H9 (cell line): Measurements from ENCODE around the gene ITPKA. TPM values are rescaled to one million over a fixed set of nuclear protein-coding genes. Genes with fewer than 3 reads are reported as not detected.

Experiments used
- DNase-seq: peaks from one replicate; pipeline ENCODE4 v3.0.0-alpha.2; 2017
- H2AFZ ChIP-seq: one replicate; pipeline ENCODE4 v1.6.1; 2013; ENCODE audit warnings: mild to moderate bottlenecking, low read length, control low read depth, moderate library complexity
- H2AK5ac ChIP-seq: 2 replicates; pipeline ENCODE4 v1.6.1; 2013; ENCODE audit warnings: low read length, control low read depth, mixed read lengths; ENCODE audit not compliant: insufficient read length
- H2BK120ac ChIP-seq: one replicate; pipeline ENCODE4 v1.6.1; 2013; ENCODE audit warnings: low read depth, mild to moderate bottlenecking, low read length, control low read depth, inconsistent platforms; ENCODE audit not compliant: poor library complexity, severe bottlenecking
- H2BK12ac ChIP-seq: 2 replicates; pipeline ENCODE4 v1.6.1; 2013; ENCODE audit warnings: low read length, control low read depth, mixed read lengths, low read depth; ENCODE audit not compliant: insufficient read length
- H2BK15ac ChIP-seq: 2 replicates; pipeline ENCODE4 v1.6.1; 2013; ENCODE audit warnings: low read depth, low read length, control low read depth
- H2BK20ac ChIP-seq: one replicate; pipeline ENCODE4 v1.6.1; 2013; ENCODE audit warnings: low read depth, mild to moderate bottlenecking, low read length, control low read depth, inconsistent platforms; ENCODE audit not compliant: poor library complexity, severe bottlenecking
- H2BK5ac ChIP-seq: 2 replicates; pipeline ENCODE4 v1.6.1; 2013; ENCODE audit warnings: low read length, control low read depth, mixed read lengths; ENCODE audit not compliant: insufficient read length
- H3K14ac ChIP-seq: 2 replicates; pipeline ENCODE4 v1.6.1; 2013; ENCODE audit warnings: low read length, control low read depth; ENCODE audit not compliant: insufficient read depth
- H3K18ac ChIP-seq: 2 replicates; pipeline ENCODE4 v1.6.1; 2013; ENCODE audit warnings: low read depth, mild to moderate bottlenecking, mixed read lengths, low read length, control low read depth; ENCODE audit not compliant: insufficient read length
- H3K23ac ChIP-seq: 2 replicates; pipeline ENCODE4 v1.6.1; 2013; ENCODE audit warnings: low read length, control low read depth, mixed read lengths, low read depth; ENCODE audit not compliant: insufficient read length
- H3K23me2 ChIP-seq: 2 replicates; pipeline ENCODE4 v1.6.1; 2013; ENCODE audit warnings: low read depth, mild to moderate bottlenecking, mixed read lengths, low read length, control low read depth; ENCODE audit not compliant: insufficient read length, poor library complexity, severe bottlenecking
- H3K27ac ChIP-seq: 2 replicates; pipeline ENCODE4 v1.5.1; 2013; ENCODE audit warnings: low read length, control low read depth, mixed read lengths, low read depth; ENCODE audit not compliant: insufficient read length
- H3K27me3 ChIP-seq: 2 replicates; pipeline ENCODE4 v1.6.1; 2013; ENCODE audit warnings: low read length, control low read depth, inconsistent platforms; ENCODE audit not compliant: insufficient read depth
- H3K4ac ChIP-seq: 2 replicates; pipeline ENCODE4 v1.6.1; 2013; ENCODE audit warnings: low read depth, mild to moderate bottlenecking, control low read depth, inconsistent platforms, low read length, moderate library complexity
- H3K4me1 ChIP-seq: 2 replicates; pipeline ENCODE4 v1.6.1; 2013; ENCODE audit warnings: low read length, control low read depth, inconsistent platforms; ENCODE audit not compliant: insufficient read depth
- H3K4me2 ChIP-seq: 2 replicates; pipeline ENCODE4 v1.6.1; 2013; ENCODE audit warnings: low read length, control low read depth, mixed read lengths; ENCODE audit not compliant: insufficient read length, insufficient read depth
- H3K56ac ChIP-seq: 2 replicates; pipeline ENCODE4 v1.6.1; 2013; ENCODE audit warnings: low read depth, mild to moderate bottlenecking, mixed read lengths, low read length, control low read depth; ENCODE audit not compliant: insufficient read length
- H3K79me1 ChIP-seq: 2 replicates; pipeline ENCODE4 v1.6.1; 2013; ENCODE audit warnings: low read depth, mild to moderate bottlenecking, moderate library complexity, low read length, control low read depth, inconsistent platforms; ENCODE audit not compliant: insufficient read depth, poor library complexity, severe bottlenecking
- H3K79me2 ChIP-seq: 2 replicates; pipeline ENCODE4 v1.6.1; 2013; ENCODE audit warnings: low read length, control low read depth, inconsistent platforms; ENCODE audit not compliant: insufficient read depth
- H3K9ac ChIP-seq: 2 replicates; pipeline ENCODE4 v1.6.1; 2013; ENCODE audit warnings: low read length, control low read depth, mixed read lengths; ENCODE audit not compliant: insufficient read length; ENCODE audit errors: extremely low read depth
- H3K9me3 ChIP-seq: one replicate; pipeline ENCODE4 v1.6.1; 2013; ENCODE audit warnings: low read depth, low read length, inconsistent platforms; ENCODE audit not compliant: control insufficient read depth
- H3T11ph ChIP-seq: one replicate; pipeline ENCODE4 v1.6.1; 2013; ENCODE audit warnings: mild to moderate bottlenecking, low read length, control low read depth, inconsistent platforms
- H4K20me1 ChIP-seq: one replicate; pipeline ENCODE4 v1.6.1; 2013; ENCODE audit not compliant: control insufficient read depth, insufficient read length, insufficient read depth
- H4K5ac ChIP-seq: 2 replicates; pipeline ENCODE4 v1.6.1; 2013; ENCODE audit warnings: low read depth, mild to moderate bottlenecking, mixed read lengths, low read length, control low read depth; ENCODE audit not compliant: insufficient read length
- H4K8ac ChIP-seq: replicated peaks from 2 replicates; pipeline ENCODE4 v1.6.1; 2013; ENCODE audit warnings: low read length, control low read depth, mixed read lengths, low read depth; ENCODE audit not compliant: insufficient read length
- H4K91ac ChIP-seq: 2 replicates; pipeline ENCODE4 v1.6.1; 2013; ENCODE audit warnings: low read depth, mild to moderate bottlenecking, moderate library complexity, mixed read lengths, low read length, control low read depth; ENCODE audit not compliant: insufficient read length
- H3K27ac Mint-ChIP-seq, 3 experiments: 2 replicates in 2 of 3; 3 replicates in 1 of 3; pipeline ENCODE4 v1.8.0; 2020 to 2021; ENCODE audit warnings: mixed read lengths in 3 of 3, mild to moderate bottlenecking in 1 of 3, moderate library complexity in 1 of 3
- H3K27me3 Mint-ChIP-seq: 2 replicates; pipeline ENCODE4 v1.8.0; 2021; ENCODE audit warnings: low read depth, mild to moderate bottlenecking, moderate library complexity, mixed read lengths
- H3K36me3 Mint-ChIP-seq, 3 experiments: 2 replicates in 2 of 3; 3 replicates in 1 of 3; pipeline ENCODE4 v1.8.0; 2020 to 2021; ENCODE audit warnings: low read depth in 3 of 3, mixed read lengths in 3 of 3; ENCODE audit not compliant: insufficient read depth in 1 of 3
- H3K4me1 Mint-ChIP-seq, 2 experiments: 2 replicates each; pipeline ENCODE4 v1.8.0; 2020; ENCODE audit warnings: mixed read lengths in 2 of 2
- H3K4me3 Mint-ChIP-seq, 2 experiments: 2 replicates in 1 of 2; 3 replicates in 1 of 2; pipeline ENCODE4 v1.8.0; 2020 to 2021; ENCODE audit warnings: mild to moderate bottlenecking in 2 of 2, mixed read lengths in 2 of 2, moderate library complexity in 1 of 2
- H3K9me3 Mint-ChIP-seq, 2 experiments: 2 replicates in 1 of 2; 3 replicates in 1 of 2; pipeline ENCODE4 v1.8.0; 2020; ENCODE audit warnings: mild to moderate bottlenecking in 2 of 2, mixed read lengths in 2 of 2, moderate library complexity in 1 of 2
- WGBS: extraction: QIAGEN DNeasy Blood & Tissue Kit; methylation state at CpG from one replicate; pipeline ENCODE4 v1.1.7; 2013; ENCODE audit warnings: missing lambda C conversion rate, low lambda C conversion rate, mixed read lengths; ENCODE audit not compliant: insufficient read length; ENCODE audit errors: extremely low coverage; 5-methylcytosine and 5-hydroxymethylcytosine counted together
- total RNA-seq: library from RNA; stranded (reverse); gene quantifications from 2 replicates; pipeline ENCODE4 v1.2.1, GENCODE V29; 2021
- TF ChIP-seq, protein P1 (sequence below): fragments of 200-600 bp; sonication (generic); conservative IDR thresholded peaks from 3 replicates; pipeline ENCODE4 v1.8.0; 2021; ENCODE audit warnings: antibody characterized with exemption, mild to moderate bottlenecking

ITPKA gene
- total RNA-seq, 1 experiment from 2014 or later = 0.77 TPM

- H4K20me1 ChIP-seq = no peaks in the 10 kb centered on the region
- no peak overlapping the region for H3K27ac Mint-ChIP-seq
- no peaks in the 10 kb centered on the region; the same call in none of the 2 replicates for H3K27me3 Mint-ChIP-seq
Observed at GRCh38 chr15:41545218-41545617, 51.5 kb downstream of the ITPKA start.

More at GRCh38 chr15:41545218-41545617, 51.5 kb downstream of the ITPKA start:
- Mint-ChIP-seq H3K4me3 (peak overlapping the region; percentile 98; a peak in 4 of 5 replicates), H3K36me3 (no peaks in the 10 kb centered on the region), H3K4me1 (peaks cover 8 to 11% of the 10 kb centered on the region in 2 experiments; a peak in 3 of 4 replicates), H3K9me3 (no peaks in the 10 kb centered on the region)
- H3K14ac ChIP-seq = no peak overlapping the region
- H3K23ac ChIP-seq = no peak overlapping the region
- H3K4me2 ChIP-seq = no peak overlapping the region
- H4K5ac ChIP-seq = no peak overlapping the region
- no peak overlapping the region for H4K91ac ChIP-seq
- peaks cover 3% of the 10 kb centered on the region; the same call in 1 of the 2 replicates for H3K79me2 ChIP-seq
- no peak overlapping the region for H3K56ac ChIP-seq
- no peak overlapping the region for H2AK5ac ChIP-seq
- H3K9me3 ChIP-seq = no peaks in the 10 kb centered on the region
- no peak overlapping the region for H3T11ph ChIP-seq
- no peak overlapping the region for H2BK15ac ChIP-seq
- DNase-seq = no peak
- H2BK20ac ChIP-seq = no peak overlapping the region
- H3K79me1 ChIP-seq = no peaks in the 10 kb centered on the region
- no peaks in the 10 kb centered on the region for H3K27me3 ChIP-seq
- H3K4ac ChIP-seq = no peak overlapping the region
- WGBS = no CpG with 5 or more reads among the region's 3 CpGs
- no peak overlapping the region for H3K9ac ChIP-seq
- no peak overlapping the region for H4K8ac ChIP-seq
- no peak overlapping the region for H2BK120ac ChIP-seq
- no peak overlapping the region for H2BK5ac ChIP-seq
- H2AFZ ChIP-seq = no peak overlapping the region
- no peaks in the 10 kb centered on the region for H3K4me1 ChIP-seq
- H2BK12ac ChIP-seq = no peak overlapping the region
- no peak overlapping the region for H3K27ac ChIP-seq
- H3K23me2 ChIP-seq = no peaks in the 10 kb centered on the region
- TF ChIP-seq, protein P1, sequence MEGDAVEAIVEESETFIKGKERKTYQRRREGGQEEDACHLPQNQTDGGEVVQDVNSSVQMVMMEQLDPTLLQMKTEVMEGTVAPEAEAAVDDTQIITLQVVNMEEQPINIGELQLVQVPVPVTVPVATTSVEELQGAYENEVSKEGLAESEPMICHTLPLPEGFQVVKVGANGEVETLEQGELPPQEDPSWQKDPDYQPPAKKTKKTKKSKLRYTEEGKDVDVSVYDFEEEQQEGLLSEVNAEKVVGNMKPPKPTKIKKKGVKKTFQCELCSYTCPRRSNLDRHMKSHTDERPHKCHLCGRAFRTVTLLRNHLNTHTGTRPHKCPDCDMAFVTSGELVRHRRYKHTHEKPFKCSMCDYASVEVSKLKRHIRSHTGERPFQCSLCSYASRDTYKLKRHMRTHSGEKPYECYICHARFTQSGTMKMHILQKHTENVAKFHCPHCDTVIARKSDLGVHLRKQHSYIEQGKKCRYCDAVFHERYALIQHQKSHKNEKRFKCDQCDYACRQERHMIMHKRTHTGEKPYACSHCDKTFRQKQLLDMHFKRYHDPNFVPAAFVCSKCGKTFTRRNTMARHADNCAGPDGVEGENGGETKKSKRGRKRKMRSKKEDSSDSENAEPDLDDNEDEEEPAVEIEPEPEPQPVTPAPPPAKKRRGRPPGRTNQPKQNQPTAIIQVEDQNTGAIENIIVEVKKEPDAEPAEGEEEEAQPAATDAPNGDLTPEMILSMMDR = no peak
- no peak overlapping the region for H3K18ac ChIP-seq
